IgD-negative memory B cell (primary cell): Measurements from ENCODE around the gene SEC16A. TPM values are rescaled to one million over a fixed set of nuclear protein-coding genes. Genes with fewer than 3 reads are reported as not detected.
A peak's percentile ranks its signal among the peaks of the same experiment; 100 is the strongest.

Experiments
- H3K27ac Mint-ChIP-seq, 3 donors: one replicate each; pipeline ENCODE4 v1.8.0; 2020 to 2022; ENCODE audit warnings: mild to moderate bottlenecking in 3 of 3, mixed read lengths in 3 of 3, moderate library complexity in 1 of 3
- H3K27me3 Mint-ChIP-seq: one replicate; pipeline ENCODE4 v1.8.0; 2021; ENCODE audit warnings: mixed read lengths
- H3K36me3 Mint-ChIP-seq: one replicate; pipeline ENCODE4 v1.8.0; 2020; ENCODE audit warnings: mild to moderate bottlenecking, mixed read lengths
- H3K4me1 Mint-ChIP-seq, 3 donors: one replicate each; pipeline ENCODE4 v1.8.0; 2020 to 2022; ENCODE audit warnings: mixed read lengths in 3 of 3, mild to moderate bottlenecking in 1 of 3
- H3K4me3 Mint-ChIP-seq, 4 donors: one replicate each; pipeline ENCODE4 v1.8.0; 2020 to 2022; ENCODE audit warnings: mild to moderate bottlenecking in 4 of 4, mixed read lengths in 4 of 4, moderate library complexity in 3 of 4
- H3K9me3 Mint-ChIP-seq, 3 donors: one replicate each; pipeline ENCODE4 v1.8.0; 2020 to 2021; ENCODE audit warnings: mixed read lengths in 3 of 3, mild to moderate bottlenecking in 1 of 3
- polyA plus RNA-seq: library from polyadenylated mRNA; unstranded; fragments of 300-500 nt; fragmentation: Illumina TruSeq; gene quantifications from one replicate; pipeline ENCODE4 v1.2.3, GENCODE V29; 2021

SEC16A gene
- polyA plus RNA-seq, 1 donor from 2014 or later = 30.1 TPM

DNA sequence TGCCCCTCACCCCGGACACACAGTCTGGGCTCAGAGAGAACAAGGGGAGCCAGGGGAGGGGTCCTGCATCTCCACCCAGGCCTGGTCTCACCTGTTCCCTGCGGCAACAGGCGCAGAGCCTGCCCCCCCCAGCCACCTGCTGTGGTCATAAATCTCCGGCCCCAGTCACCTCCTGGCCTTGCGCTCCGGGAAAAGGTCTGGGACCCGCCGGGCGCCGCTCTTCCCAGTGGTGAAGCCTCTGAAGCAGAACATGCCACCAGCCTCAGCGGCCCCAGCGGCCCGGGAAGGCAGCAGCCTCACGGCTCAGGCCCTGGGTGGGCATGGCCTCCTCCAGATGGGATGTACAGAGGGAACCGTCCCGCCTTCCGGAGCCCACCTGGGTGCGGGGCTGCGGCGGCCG lies 42.4 kb upstream of the SEC16A start:
- Mint-ChIP-seq H3K27me3 (no peaks in the 10 kb centered on the region), H3K4me3 (no peak overlapping the region), H3K27ac (no peak overlapping the region), H3K36me3 (no peaks in the 10 kb centered on the region), H3K9me3 (no peaks in the 10 kb centered on the region), H3K4me1 (peaks cover 0 to under 1% (median 0%) of the 10 kb centered on the region in 3 donors)

DNA sequence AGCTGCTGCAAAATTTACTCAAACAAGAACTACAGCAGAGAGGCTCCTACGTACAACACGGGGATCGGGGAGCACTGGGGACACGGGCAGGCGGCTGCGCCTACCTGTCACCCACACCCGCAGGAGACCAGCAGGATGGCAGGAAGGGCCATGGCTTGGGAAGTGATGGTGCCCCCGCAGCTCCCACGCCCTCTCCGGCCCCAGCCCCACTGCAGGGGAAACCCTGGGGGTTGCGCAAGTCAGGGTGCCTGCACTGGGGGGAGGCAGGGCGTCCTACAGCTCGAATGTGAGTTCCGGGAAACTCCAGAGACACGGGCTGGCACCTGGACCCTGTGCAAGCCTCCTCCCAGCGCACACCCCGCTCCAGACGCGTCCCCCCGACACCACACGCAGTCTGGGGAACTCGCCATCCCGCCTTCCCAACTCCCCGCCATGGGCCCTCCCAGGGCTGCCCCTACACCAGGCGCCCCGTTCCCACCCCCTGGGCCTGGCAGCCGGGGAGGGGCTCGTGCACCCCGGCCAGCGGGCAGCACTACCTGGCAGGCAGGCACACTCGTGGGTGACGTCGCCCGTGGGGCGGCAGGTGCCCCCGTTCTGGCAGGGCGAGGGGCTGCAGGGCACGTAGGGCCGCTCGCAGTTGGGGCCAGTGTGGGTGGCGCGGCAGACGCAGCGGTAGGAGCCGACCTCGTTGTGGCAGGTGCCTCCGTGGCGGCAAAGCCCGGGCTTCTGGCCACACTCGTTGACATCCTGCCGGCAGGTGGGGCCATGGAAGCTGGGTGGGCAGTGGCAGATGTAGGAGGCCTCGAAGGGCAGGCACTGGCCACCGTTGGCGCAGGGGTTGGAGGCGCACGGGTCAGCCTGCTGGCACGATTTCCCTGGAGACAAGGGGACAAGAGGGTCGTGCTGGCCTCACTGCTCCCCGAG lies 39.7 kb upstream of the SEC16A start:
- no peaks in the 10 kb centered on the region for H3K4me1 Mint-ChIP-seq
- H3K9me3 Mint-ChIP-seq = no peaks in the 10 kb centered on the region
- no peaks in the 10 kb centered on the region for H3K27me3 Mint-ChIP-seq
- H3K27ac Mint-ChIP-seq = no peak overlapping the region
- H3K36me3 Mint-ChIP-seq = no peaks in the 10 kb centered on the region
- peak overlapping the region in 1 of 4 donors; percentile 37 for H3K4me3 Mint-ChIP-seq

GRCh38 chr9:136521537-136521936 lies 38.7 kb upstream of the SEC16A start:
- H3K9me3 Mint-ChIP-seq = no peaks in the 10 kb centered on the region
- H3K4me3 Mint-ChIP-seq = no peak overlapping the region
- H3K27me3 Mint-ChIP-seq = no peaks in the 10 kb centered on the region
- H3K4me1 Mint-ChIP-seq = no peaks in the 10 kb centered on the region
- H3K27ac Mint-ChIP-seq = no peak overlapping the region
- no peaks in the 10 kb centered on the region for H3K36me3 Mint-ChIP-seq

- H3K9me3 Mint-ChIP-seq = no peaks in the 10 kb centered on the region
These were observed 37.3 kb upstream of the SEC16A start for GRCh38 chr9:136520053-136520540.

GRCh38 chr9:136519263-136520052 lies 36.6 kb upstream of the SEC16A start:
- no peaks in the 10 kb centered on the region for H3K27me3 Mint-ChIP-seq
- H3K4me3 Mint-ChIP-seq = no peak overlapping the region
- no peaks in the 10 kb centered on the region for H3K36me3 Mint-ChIP-seq
- H3K4me1 Mint-ChIP-seq = no peaks in the 10 kb centered on the region
- no peaks in the 10 kb centered on the region for H3K9me3 Mint-ChIP-seq
- peak overlapping the region in 1 of 3 donors; percentile 27 for H3K27ac Mint-ChIP-seq

More at GRCh38 chr9:136520053-136520540, 37.3 kb upstream of the SEC16A start:
- Mint-ChIP-seq H3K36me3 (no peaks in the 10 kb centered on the region), H3K27me3 (no peaks in the 10 kb centered on the region), H3K27ac (no peak overlapping the region), H3K4me1 (no peaks in the 10 kb centered on the region), H3K4me3 (peak overlapping the region in 1 of 4 donors; percentile 55)

- no peak overlapping the region for H3K27ac Mint-ChIP-seq
- no peak overlapping the region for H3K4me3 Mint-ChIP-seq
- no peaks in the 10 kb centered on the region for H3K4me1 Mint-ChIP-seq
- no peaks in the 10 kb centered on the region for H3K36me3 Mint-ChIP-seq
- H3K27me3 Mint-ChIP-seq = no peaks in the 10 kb centered on the region
- H3K9me3 Mint-ChIP-seq = no peaks in the 10 kb centered on the region
These were observed 35.8 kb upstream of the SEC16A start for GRCh38 chr9:136518623-136519022.

DNA sequence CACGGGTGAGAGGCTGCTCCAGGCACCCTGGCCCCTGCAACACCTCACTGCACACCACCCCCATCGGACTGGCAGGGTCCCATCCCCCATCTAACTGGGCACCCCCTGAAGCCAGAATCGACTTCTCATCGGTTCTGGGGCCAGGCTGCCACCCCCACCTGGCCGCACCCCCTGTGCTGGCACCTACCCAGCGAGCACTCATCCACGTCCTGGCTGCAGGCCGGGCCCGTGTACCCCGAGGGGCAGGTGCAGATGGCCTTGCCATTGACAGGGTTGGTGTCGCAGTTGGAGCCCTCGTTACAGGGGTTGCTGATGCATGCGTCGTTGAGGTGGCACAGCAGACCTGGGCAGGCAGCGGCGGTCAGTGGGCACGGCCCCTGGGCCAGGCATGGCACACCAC lies 35.1 kb upstream of the SEC16A start:
- Mint-ChIP-seq H3K27me3 (no peaks in the 10 kb centered on the region), H3K4me1 (no peaks in the 10 kb centered on the region), H3K27ac (no peak overlapping the region), H3K9me3 (no peaks in the 10 kb centered on the region), H3K36me3 (no peaks in the 10 kb centered on the region), H3K4me3 (no peak overlapping the region)

GRCh38 chr9:136517012-136517743 lies 34.3 kb upstream of the SEC16A start:
- Mint-ChIP-seq H3K4me3 (no peak overlapping the region), H3K9me3 (no peaks in the 10 kb centered on the region), H3K36me3 (no peaks in the 10 kb centered on the region), H3K27ac (no peak overlapping the region), H3K27me3 (no peaks in the 10 kb centered on the region), H3K4me1 (no peaks in the 10 kb centered on the region)

GRCh38 chr9:136516191-136516654 lies 33.4 kb upstream of the SEC16A start:
- Mint-ChIP-seq H3K4me3 (no peak overlapping the region), H3K4me1 (no peaks in the 10 kb centered on the region)

GRCh38 chr9:136515276-136515675 lies 32.4 kb upstream of the SEC16A start:
- Mint-ChIP-seq H3K27me3 (no peaks in the 10 kb centered on the region), H3K36me3 (no peaks in the 10 kb centered on the region), H3K27ac (no peak overlapping the region), H3K9me3 (no peaks in the 10 kb centered on the region), H3K4me3 (no peak overlapping the region), H3K4me1 (no peaks in the 10 kb centered on the region)

More at GRCh38 chr9:136516191-136516654, 33.4 kb upstream of the SEC16A start:
- Mint-ChIP-seq H3K27me3 (no peaks in the 10 kb centered on the region), H3K36me3 (no peaks in the 10 kb centered on the region), H3K27ac (no peak overlapping the region), H3K9me3 (no peaks in the 10 kb centered on the region)

GRCh38 chr9:136514022-136514714 lies 31.3 kb upstream of the SEC16A start:
- H3K27ac Mint-ChIP-seq = no peak overlapping the region
- no peaks in the 10 kb centered on the region for H3K27me3 Mint-ChIP-seq
- no peak overlapping the region for H3K4me3 Mint-ChIP-seq
- H3K9me3 Mint-ChIP-seq = no peaks in the 10 kb centered on the region
- H3K4me1 Mint-ChIP-seq = no peaks in the 10 kb centered on the region
- H3K36me3 Mint-ChIP-seq = no peaks in the 10 kb centered on the region

GRCh38 chr9:136513191-136513590 lies 30.4 kb upstream of the SEC16A start:
- Mint-ChIP-seq H3K9me3 (no peaks in the 10 kb centered on the region), H3K27me3 (no peaks in the 10 kb centered on the region), H3K4me1 (no peaks in the 10 kb centered on the region), H3K4me3 (no peak overlapping the region), H3K27ac (no peak overlapping the region), H3K36me3 (no peaks in the 10 kb centered on the region)

DNA sequence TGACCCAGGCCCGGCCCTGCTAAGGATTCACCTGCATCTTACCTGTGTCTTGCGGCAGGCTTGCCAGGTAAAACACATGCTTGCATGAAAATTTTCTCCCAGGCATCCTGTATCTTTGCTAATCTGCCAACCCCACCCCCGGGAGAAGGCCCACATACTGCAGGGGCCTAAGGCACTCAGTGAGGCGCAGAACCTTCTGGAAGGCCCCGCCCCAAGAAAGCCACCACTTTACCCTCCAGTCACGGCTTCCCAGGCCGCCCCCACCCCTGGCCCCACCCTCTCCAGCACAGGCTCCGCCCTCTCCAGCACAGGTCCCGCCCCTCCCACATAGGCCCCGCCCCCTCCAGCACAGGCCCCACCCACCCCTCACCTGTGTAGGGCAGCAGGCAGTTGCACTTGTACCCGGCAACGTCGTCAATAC lies 29.8 kb upstream of the SEC16A start:
- no peak overlapping the region for H3K27ac Mint-ChIP-seq
- no peaks in the 10 kb centered on the region for H3K4me1 Mint-ChIP-seq
- H3K36me3 Mint-ChIP-seq = no peaks in the 10 kb centered on the region
- no peaks in the 10 kb centered on the region for H3K27me3 Mint-ChIP-seq
- no peaks in the 10 kb centered on the region for H3K9me3 Mint-ChIP-seq
- H3K4me3 Mint-ChIP-seq = no peak overlapping the region
